GM11168 (cell line): Measurements from ENCODE around the gene PRKG1.

Experiments
- in situ Hi-C: fragments of 300-500 bp; cut with MboI; formaldehyde crosslinking; loops from one replicate; pipeline ENCODE4 v1.12.0; 2022; ENCODE audit warnings: low sequenced_read_pairs; ENCODE audit not compliant: unreplicated experiment

PRKG1 gene

DNA sequence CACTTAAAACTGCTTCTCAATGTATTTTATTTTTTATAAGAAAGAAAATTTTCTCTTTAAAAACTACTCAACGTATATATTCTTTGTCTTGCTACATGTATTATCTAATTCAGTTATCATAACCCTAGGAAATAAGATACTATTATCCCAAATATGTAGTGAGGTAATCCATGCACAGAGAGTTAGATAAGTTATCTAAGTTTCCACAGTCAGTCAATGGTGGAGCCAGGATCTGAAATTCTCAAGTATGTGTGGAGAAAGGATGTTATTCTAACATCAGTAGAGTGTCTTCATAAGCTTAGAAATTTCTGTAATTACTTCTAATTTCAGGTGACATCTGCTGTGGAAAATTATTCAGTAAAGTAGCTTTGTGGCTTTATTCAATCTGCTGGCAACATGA is 385.2 kb downstream of the PRKG1 start:
- in situ Hi-C loops = no loop called here

DNA sequence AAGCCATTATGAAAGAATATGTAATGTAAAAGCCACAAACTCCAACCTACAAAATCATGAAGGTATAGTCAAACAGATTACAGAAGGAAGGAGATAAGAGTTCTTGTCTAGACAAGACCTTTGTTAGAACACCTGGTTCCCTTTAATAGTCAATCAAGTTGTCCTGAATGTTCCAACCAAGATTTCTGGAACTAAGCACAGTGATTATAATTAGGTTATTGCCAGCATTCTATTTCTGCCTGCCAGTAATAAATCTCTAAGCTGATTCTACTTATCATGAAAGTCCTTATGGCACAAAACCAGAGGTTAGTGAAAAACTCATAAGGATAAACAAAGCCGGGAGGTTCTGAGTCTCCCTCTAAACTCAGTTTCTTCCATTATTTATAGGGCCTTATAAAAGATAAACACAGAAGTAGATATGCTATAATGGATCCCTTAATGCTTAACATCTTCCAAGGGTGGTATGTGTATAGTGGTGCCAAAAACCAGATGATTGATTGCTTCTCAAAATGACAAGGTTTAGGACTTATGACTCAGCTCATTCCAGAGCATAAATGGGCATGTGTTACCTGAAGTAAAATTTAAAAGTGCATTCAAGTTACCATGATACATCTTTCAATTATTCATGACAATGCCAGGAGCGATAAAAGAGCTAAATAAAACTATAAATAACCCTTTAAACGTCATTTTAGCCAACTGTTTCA is 387.9 kb downstream of the PRKG1 start:
- in situ Hi-C loops = no loop called here

DNA sequence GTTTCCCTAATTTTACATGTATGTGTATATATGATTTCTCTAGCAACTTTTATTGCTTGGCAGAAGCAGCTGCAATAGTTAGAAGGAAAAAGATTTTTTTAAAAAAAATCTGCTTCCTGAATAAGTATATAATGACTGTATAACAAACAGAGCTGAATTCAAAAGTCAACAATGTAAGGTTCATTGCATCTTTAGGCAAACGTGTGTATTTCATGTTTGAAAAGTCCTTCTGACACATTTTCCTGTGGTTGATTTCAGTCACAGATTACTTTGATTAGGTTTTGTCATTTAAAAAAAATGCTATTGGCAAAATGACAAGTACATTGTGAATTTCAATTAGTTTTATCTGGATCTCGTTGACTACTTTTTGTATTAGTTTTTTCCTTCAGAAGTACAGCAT is 394.1 kb downstream of the PRKG1 start:
- in situ Hi-C loops = no loop called here

DNA sequence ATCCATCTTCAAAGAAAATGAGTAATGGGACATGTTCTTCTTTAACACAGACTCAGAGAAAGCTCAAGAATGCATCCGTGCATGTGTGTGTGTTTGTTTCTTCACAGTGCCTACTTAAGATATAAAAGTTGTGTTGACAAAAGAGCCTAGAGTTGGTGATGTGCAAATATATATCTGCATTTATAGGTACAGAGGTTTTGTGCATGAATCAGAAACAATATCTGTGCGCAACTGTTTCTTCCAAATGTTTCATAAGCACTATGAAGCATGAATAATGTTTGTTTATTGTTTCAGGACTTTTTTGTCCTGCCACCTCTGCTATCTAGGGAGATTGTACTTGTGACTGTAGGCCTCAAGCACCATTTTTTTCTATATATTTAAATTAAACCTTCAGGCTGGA is 395.4 kb downstream of the PRKG1 start:
- in situ Hi-C loops = no loop called here

GRCh38 chr10:51471271-51471670 is 397.0 kb downstream of the PRKG1 start:
- in situ Hi-C loops = no loop called here

DNA sequence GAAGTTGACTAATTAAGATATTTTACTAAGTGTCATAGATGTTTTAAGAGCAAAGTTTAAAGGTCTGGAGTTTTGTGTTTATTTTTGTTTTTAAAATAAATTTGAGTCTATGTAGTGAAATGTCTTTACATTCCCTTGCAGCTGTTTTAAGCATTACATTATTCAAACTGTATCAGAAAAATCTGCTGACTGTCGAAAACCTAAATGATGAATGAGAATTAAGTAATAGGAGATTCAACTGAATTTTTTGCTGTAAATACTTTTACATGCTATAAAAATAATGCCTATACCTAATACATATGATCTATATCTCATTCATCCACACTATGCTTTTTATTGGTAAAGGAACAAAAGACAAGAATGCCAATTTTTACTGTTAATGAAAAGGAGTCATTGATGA is 397.9 kb downstream of the PRKG1 start:
- in situ Hi-C loops = no loop called here

DNA sequence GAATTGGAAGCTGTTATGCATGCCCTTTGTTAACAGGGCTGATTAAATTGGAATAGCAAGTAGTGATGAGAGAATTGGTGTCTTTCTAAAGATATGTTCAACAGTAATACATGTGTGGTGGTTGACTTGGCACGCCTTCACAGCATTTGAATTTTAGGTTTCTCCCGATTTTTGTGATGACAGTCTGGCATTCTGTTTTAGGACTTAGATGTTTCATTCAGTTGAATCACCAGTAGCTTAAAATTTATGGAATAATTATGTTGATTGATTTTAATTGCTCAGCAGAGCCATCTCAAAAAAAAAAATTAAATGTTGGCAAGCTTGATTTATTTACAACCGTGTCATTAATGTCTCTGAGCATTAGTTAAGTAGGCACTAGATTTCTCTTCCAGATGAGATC is 405.4 kb downstream of the PRKG1 start:
- in situ Hi-C loops = no loop called here

- in situ Hi-C loops = no loop called here
Observed at GRCh38 chr10:51485668-51486067, 411.4 kb downstream of the PRKG1 start.

GRCh38 chr10:51487576-51487975 is 413.3 kb downstream of the PRKG1 start:
- in situ Hi-C loops = no loop called here

- in situ Hi-C loops = no loop called here
Observed at GRCh38 chr10:51488766-51489408, 414.6 kb downstream of the PRKG1 start.

GRCh38 chr10:51498424-51498823 is 424.1 kb downstream of the PRKG1 start:
- in situ Hi-C loops = no loop called here

GRCh38 chr10:51501396-51501795 is 427.1 kb downstream of the PRKG1 start:
- in situ Hi-C loops = no loop called here

DNA sequence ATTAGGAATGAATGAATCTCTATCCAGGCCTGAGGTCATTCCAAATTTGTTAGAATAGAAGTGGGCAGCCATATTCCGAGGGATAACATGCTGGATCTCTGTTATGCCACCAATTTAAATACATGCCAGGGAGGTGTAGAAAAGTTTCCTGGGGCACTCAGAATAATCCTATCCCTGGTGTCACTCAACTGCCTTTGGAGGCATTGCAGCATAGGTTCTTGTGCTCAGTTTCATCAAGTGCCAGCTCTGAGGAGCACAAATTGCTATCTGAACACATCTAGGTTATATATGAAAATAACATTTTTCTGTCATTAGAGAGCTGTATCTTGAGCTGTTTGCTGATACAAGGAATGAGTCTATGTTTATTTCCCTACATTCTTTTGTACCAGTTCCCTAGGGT is 427.8 kb downstream of the PRKG1 start:
- in situ Hi-C loops = no loop called here

DNA sequence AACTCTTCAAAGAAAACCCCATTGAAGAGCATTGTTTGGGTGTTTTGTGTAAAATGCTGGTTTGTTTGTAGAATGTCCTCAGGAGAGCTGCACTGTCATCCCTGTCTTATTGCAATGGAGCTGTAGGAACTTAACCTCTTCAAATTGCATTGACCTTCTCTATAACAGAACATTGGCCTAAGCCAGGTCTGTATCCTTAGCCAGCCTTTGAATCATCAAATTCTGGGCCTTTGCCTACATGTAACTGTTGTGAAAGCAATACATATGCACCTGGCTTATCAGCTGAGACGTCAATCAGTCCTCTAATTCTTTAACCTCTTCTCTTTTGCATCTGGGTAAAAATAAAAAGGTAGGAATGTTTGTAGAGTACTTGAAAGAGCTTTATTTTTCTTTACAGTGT is 429.1 kb downstream of the PRKG1 start:
- in situ Hi-C loops = no loop called here

GRCh38 chr10:51507476-51507875 is 433.2 kb downstream of the PRKG1 start:
- in situ Hi-C loops = no loop called here

DNA sequence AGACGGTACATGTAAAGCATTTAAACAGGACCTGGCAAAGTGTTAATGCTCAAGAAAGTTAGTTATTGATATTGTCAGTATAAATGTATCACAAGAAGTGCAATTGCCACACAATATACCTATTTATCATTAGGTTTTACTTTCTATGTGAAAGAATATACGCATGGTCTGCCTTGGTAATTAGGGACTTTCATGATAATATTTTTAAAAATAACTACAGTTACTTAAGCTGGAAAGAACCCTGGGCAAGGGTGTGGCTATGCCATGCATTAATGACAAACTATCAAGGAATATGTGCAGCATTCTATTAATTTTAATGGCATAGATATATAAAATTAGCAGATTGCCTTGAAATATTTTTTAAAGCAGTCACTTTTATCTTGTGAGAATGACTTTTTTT is 433.9 kb downstream of the PRKG1 start:
- in situ Hi-C loops = no loop called here

DNA sequence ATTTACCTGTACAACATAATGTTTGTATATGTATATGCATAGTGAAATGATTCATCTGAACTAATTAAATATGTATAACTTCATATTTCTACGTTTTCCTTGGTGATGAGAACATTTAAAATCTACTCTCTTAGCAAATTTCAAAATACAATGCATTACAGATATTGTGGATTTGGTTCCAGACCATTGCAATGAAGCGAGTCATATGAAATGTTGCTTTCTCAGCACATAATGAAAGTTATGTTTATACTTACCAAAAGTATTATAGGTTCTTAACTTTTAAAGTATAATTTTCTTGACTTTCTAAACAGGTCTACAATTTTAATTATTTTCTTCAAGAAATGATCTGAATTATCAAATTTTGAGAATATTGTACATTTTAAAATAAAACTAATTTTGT is 435.9 kb downstream of the PRKG1 start:
- in situ Hi-C loops = no loop called here

DNA sequence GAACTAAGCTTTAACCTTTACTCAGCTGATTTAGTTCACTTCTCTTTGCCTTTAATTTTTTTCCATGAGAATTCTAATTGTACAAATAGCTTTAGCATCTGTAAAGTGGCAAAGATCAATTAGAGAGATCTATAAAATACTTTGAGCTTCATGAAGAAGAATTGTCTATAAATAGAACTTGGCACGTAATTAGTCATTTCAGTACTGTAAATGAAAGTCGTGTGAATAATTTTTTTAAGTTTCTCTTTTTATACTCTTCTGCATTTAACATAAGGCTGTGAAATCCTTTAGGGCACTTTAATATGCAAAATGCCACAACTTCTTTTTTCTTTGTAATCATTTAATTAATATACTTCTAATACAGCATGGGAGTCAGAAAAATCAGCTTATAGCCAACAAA is 447.3 kb downstream of the PRKG1 start:
- in situ Hi-C loops = no loop called here

GRCh38 chr10:51522858-51523257 is 448.6 kb downstream of the PRKG1 start:
- in situ Hi-C loops = no loop called here

- in situ Hi-C loops = no loop called here
Observed at GRCh38 chr10:51523440-51523839, 449.2 kb downstream of the PRKG1 start.

DNA sequence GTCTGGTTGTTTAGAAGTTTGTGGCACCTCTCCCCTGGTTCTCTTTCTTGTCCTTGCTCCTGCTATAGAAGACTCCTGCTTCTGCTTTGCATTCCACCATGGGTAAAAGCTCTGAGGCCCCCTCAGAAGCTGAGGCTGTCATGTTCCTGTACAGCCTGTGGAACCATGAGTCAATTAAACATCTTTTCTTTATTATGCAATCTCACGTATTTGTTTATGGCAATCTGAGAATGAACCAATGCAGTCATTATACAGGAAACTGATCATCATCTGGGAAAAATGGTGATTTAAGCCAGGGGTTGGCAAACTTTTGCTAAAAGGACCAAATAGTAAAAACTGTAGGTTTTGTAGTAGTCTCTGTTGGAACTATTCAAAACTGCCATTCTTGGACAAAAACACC is 449.8 kb downstream of the PRKG1 start:
- in situ Hi-C loops = no loop called here

DNA sequence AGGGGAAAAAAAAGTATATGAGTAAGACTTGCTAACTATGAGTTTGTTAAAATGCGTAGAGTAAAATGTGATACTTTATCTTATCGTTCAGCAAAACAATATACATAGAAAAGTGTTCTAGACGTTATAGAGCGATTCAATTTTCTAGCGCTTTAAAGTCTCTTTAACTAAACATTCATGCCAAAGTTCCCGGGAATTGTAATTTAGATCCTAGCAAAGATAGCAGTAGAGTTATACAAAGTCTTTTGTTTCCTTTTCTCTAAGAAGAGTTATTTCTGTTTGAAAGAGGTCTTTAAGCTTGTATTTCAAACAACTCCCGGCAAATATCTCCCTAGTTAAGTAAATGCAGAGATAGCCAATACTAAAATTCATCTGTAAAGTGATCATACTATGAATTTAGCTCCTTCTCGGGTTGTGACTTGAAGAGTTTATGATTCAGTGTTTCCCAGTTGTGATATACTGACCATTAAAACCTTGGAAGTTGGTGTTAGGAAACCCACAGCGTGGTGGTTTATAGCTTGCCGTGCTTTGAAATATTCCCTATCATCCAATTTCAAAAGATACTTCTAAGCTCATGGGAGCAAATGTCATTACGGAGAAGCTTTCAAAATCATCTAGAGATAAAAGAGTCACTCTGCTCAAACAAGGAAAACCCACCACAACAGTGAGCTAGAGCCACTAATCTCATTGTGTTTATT is 453.4 kb downstream of the PRKG1 start:
- in situ Hi-C loops = no loop called here
